Measurements from ENCODE around the gene BCR.

BCR gene

GRCh38 chr22:23251445-23252093 is 71.3 kb downstream of the BCR start:
- H3K9ac ChIP-seq (ENCODE audit: low read length) = no peak overlapping the region
- no peaks in the 10 kb centered on the region for H4K20me1 ChIP-seq (ENCODE audit: low read depth, low read length)
- no peaks in the 10 kb centered on the region for H3F3A ChIP-seq (ENCODE audit: insufficient read depth)
- H3K79me2 ChIP-seq (ENCODE audit: insufficient read depth, low read length) = no peaks in the 10 kb centered on the region
- H3K27me3 ChIP-seq (ENCODE audit: low read length) = no peaks in the 10 kb centered on the region
- no peaks in the 10 kb centered on the region for H3K36me3 ChIP-seq (ENCODE audit: low read length)
- H2AFZ ChIP-seq (ENCODE audit: low read depth, low read length, severe bottlenecking) = no peak overlapping the region
- no peaks in the 10 kb centered on the region for H3K9me3 ChIP-seq (ENCODE audit: insufficient read depth, low read length)
- no peak overlapping the region for H3K27ac ChIP-seq (ENCODE audit: low read depth, low read length)
- no peaks in the 10 kb centered on the region for H3K9me2 ChIP-seq (replicated peaks; ENCODE audit: insufficient read depth, low read length)
- TF ChIP-seq EZH2phosphoT487 (conservative IDR thresholded peaks at IDR 0.05; ENCODE audit: low read length) = no peak
- no peak for TF ChIP-seq CTCF (IDR thresholded peaks at IDR 0.05; ENCODE audit: insufficient read depth, low read length, poor library complexity, severe bottlenecking)
- H3K4me2 ChIP-seq (ENCODE audit: low read depth, low read length, poor library complexity, severe bottlenecking) = no peak overlapping the region
- H3K4me3 ChIP-seq (ENCODE audit: insufficient read depth, low read length, poor library complexity, severe bottlenecking) = no peak overlapping the region

- Histone ChIP-seq H2AFZ (ENCODE audit: low read depth, low read length, severe bottlenecking) (no peak overlapping the region), H3K4me2 (ENCODE audit: low read depth, low read length, poor library complexity, severe bottlenecking) (no peak overlapping the region), H3K9ac (ENCODE audit: low read length) (no peak overlapping the region), H3K9me3 (ENCODE audit: insufficient read depth, low read length) (no peaks in the 10 kb centered on the region), H3K9me2 (replicated peaks; ENCODE audit: insufficient read depth, low read length) (no peaks in the 10 kb centered on the region), H3K27ac (ENCODE audit: low read depth, low read length) (no peak overlapping the region), H4K20me1 (ENCODE audit: low read depth, low read length) (no peaks in the 10 kb centered on the region), H3K79me2 (ENCODE audit: insufficient read depth, low read length) (no peaks in the 10 kb centered on the region), H3K27me3 (ENCODE audit: low read length) (no peaks in the 10 kb centered on the region), H3K4me3 (ENCODE audit: insufficient read depth, low read length, poor library complexity, severe bottlenecking) (no peak overlapping the region), H3F3A (ENCODE audit: insufficient read depth) (no peaks in the 10 kb centered on the region), H3K36me3 (ENCODE audit: low read length) (no peaks in the 10 kb centered on the region)
- no peak for TF ChIP-seq EZH2phosphoT487 (conservative IDR thresholded peaks at IDR 0.05; ENCODE audit: low read length)
- no peak for TF ChIP-seq CTCF (IDR thresholded peaks at IDR 0.05; ENCODE audit: insufficient read depth, low read length, poor library complexity, severe bottlenecking)
Observed at GRCh38 chr22:23253475-23254055, 73.3 kb downstream of the BCR start.

GRCh38 chr22:23255506-23256170 is 75.3 kb downstream of the BCR start:
- TF ChIP-seq CTCF (IDR thresholded peaks at IDR 0.05; ENCODE audit: insufficient read depth, low read length, poor library complexity, severe bottlenecking) = no peak
- no peak for TF ChIP-seq EZH2phosphoT487 (conservative IDR thresholded peaks at IDR 0.05; ENCODE audit: low read length)
- Histone ChIP-seq H4K20me1 (ENCODE audit: low read depth, low read length) (no peaks in the 10 kb centered on the region), H3K79me2 (ENCODE audit: insufficient read depth, low read length) (no peaks in the 10 kb centered on the region), H2AFZ (ENCODE audit: low read depth, low read length, severe bottlenecking) (no peak overlapping the region), H3K9me2 (replicated peaks; ENCODE audit: insufficient read depth, low read length) (no peaks in the 10 kb centered on the region), H3K9ac (ENCODE audit: low read length) (no peak overlapping the region), H3K27ac (ENCODE audit: low read depth, low read length) (no peak overlapping the region), H3K4me3 (ENCODE audit: insufficient read depth, low read length, poor library complexity, severe bottlenecking) (no peak overlapping the region), H3K4me2 (ENCODE audit: low read depth, low read length, poor library complexity, severe bottlenecking) (no peak overlapping the region), H3K9me3 (ENCODE audit: insufficient read depth, low read length) (no peaks in the 10 kb centered on the region), H3F3A (ENCODE audit: insufficient read depth) (no peaks in the 10 kb centered on the region), H3K27me3 (ENCODE audit: low read length) (no peaks in the 10 kb centered on the region), H3K36me3 (ENCODE audit: low read length) (no peaks in the 10 kb centered on the region)
